H1 (cell line): ENCODE results near the gene ZNF629. TPM values are rescaled to one million over a fixed set of nuclear protein-coding genes. Genes with fewer than 3 reads are reported as not detected.
"Not testable (repeated sequence)": the region's sequence is repeated elsewhere in the genome, so short reads cannot be mapped to it uniquely, and the experiment has no call there.

ENCODE experiments used
- CTCF ChIA-PET: fragments of 300-600 bp; sonication (Branson Sonifier 250); formaldehyde crosslinking; loops from one replicate; lab custom pipeline; 2021; ENCODE audit not compliant: partially characterized antibody; lab: Charles Lee
- POLR2A ChIA-PET: fragments of 300-600 bp; sonication (Branson Sonifier 250); formaldehyde crosslinking; loops from one replicate; lab custom pipeline; 2021; ENCODE audit warnings: inconsistent platforms; ENCODE audit not compliant: partially characterized antibody; lab: Charles Lee
- DNase-seq, 2 experiments: peaks; one replicate each; pipeline versions ENCODE4 v3.0.0 to v3.0.0-alpha.2; 2010 to 2022; ENCODE audit warnings: low spot score in 2 of 2, low read depth in 1 of 2, mixed read lengths in 1 of 2
- FAIRE-seq: peaks from 2 replicates; lab custom pipeline; 2011; peaks lifted over from hg19 to GRCh38; lab: Jason Lieb, UNC
- H2AFZ ChIP-seq: 2 replicates; pipeline ENCODE4 v1.8.1; 2012; ENCODE audit warnings: low read length, inconsistent platforms
- H2AK5ac ChIP-seq: 2 replicates; pipeline ENCODE4 v1.6.1; 2013; ENCODE audit warnings: low read depth, low read length
- H2BK120ac ChIP-seq: replicated peaks from 2 replicates; pipeline ENCODE3; 2013; ENCODE audit warnings: low read depth, low read length, inconsistent platforms
- H2BK12ac ChIP-seq: 2 replicates; pipeline ENCODE4 v1.6.1; 2013; ENCODE audit warnings: low read depth, low read length
- H2BK15ac ChIP-seq: 2 replicates; pipeline ENCODE4 v1.6.1; 2013; ENCODE audit warnings: low read length
- H2BK20ac ChIP-seq: 2 replicates; pipeline ENCODE4 v1.6.1; 2013; ENCODE audit warnings: low read length
- H2BK5ac ChIP-seq: 2 replicates; pipeline ENCODE4 v1.6.1; 2013; ENCODE audit warnings: low read depth, low read length
- H3K14ac ChIP-seq: 2 replicates; pipeline ENCODE4 v1.6.1; 2013; ENCODE audit warnings: inconsistent platforms; ENCODE audit not compliant: insufficient read length
- H3K18ac ChIP-seq: 2 replicates; pipeline ENCODE4 v1.6.1; 2013; ENCODE audit warnings: low read length; ENCODE audit errors: extremely low read depth
- H3K23ac ChIP-seq: 2 replicates; pipeline ENCODE4 v1.6.1; 2013; ENCODE audit warnings: inconsistent platforms; ENCODE audit not compliant: insufficient read length
- H3K23me2 ChIP-seq: 2 replicates; pipeline ENCODE4 v1.6.1; 2013; ENCODE audit warnings: low read depth, low read length
- H3K27ac ChIP-seq: 2 replicates; pipeline ENCODE4 v1.6.1; 2011; ENCODE audit warnings: low read depth, low read length, inconsistent platforms
- H3K27me3 ChIP-seq, 4 experiments: replicated peaks in 1 of 4; 1 replicate in 1 of 4; 2 replicates in 3 of 4; pipeline versions ENCODE4 v1.6.1 to v1.8.1; 2011 to 2013; ENCODE audit warnings: low read length in 3 of 4, mild to moderate bottlenecking in 3 of 4, inconsistent platforms in 2 of 4, mixed read lengths in 2 of 4, moderate library complexity in 1 of 4; ENCODE audit not compliant: control insufficient read depth in 3 of 4, insufficient read depth in 3 of 4; ENCODE audit errors: extremely low read depth in 1 of 4
- H3K36me3 ChIP-seq, 4 experiments: 2 replicates each; pipeline versions ENCODE4 v1.6.1 to v1.8.1; 2011 to 2013; ENCODE audit warnings: mild to moderate bottlenecking in 4 of 4, low read length in 3 of 4, moderate library complexity in 2 of 4, control low read depth in 1 of 4, inconsistent platforms in 1 of 4; ENCODE audit not compliant: insufficient read depth in 4 of 4, control insufficient read depth in 2 of 4
- H3K4ac ChIP-seq: replicated peaks from 2 replicates; pipeline ENCODE3; 2013; ENCODE audit warnings: low read length, low read depth, mixed read lengths, inconsistent platforms; ENCODE audit not compliant: insufficient read length
- H3K4me1 ChIP-seq, 4 experiments: replicated peaks in 1 of 4; 1 replicate in 1 of 4; 2 replicates in 3 of 4; pipeline versions ENCODE4 v1.6.1 to v1.8.1; 2011 to 2013; ENCODE audit warnings: low read length in 3 of 4, inconsistent platforms in 2 of 4, mixed read lengths in 1 of 4; ENCODE audit not compliant: insufficient read depth in 4 of 4, control insufficient read depth in 3 of 4
- H3K4me2 ChIP-seq, 2 experiments: 2 replicates each; pipeline versions ENCODE4 v1.6.1 to v1.8.1; 2011 to 2013; ENCODE audit warnings: low read depth in 2 of 2, low read length in 2 of 2, control low read depth in 1 of 2, inconsistent platforms in 1 of 2, mild to moderate bottlenecking in 1 of 2; ENCODE audit not compliant: insufficient read depth in 1 of 2
- H3K4me3 ChIP-seq, 4 experiments: fragments of 200-600, 300-600 bp in 1 of 4; sonication (generic), shearing (Covaris generic), sonication (Bioruptor Twin) in 1 of 4; 2 replicates each; pipeline versions ENCODE4 v1.5.1 to v1.8.1; 2011 to 2016; ENCODE audit warnings: low read length in 4 of 4, low read depth in 3 of 4, control low read depth in 2 of 4, inconsistent platforms in 2 of 4, mild to moderate bottlenecking in 2 of 4, mixed read lengths in 1 of 4, moderate library complexity in 1 of 4; ENCODE audit not compliant: insufficient read depth in 2 of 4; ENCODE audit errors: extremely low read depth in 1 of 4
- H3K56ac ChIP-seq: replicated peaks from 2 replicates; pipeline ENCODE3; 2013; ENCODE audit warnings: low read depth, mild to moderate bottlenecking, mixed read lengths, low read length, inconsistent platforms; ENCODE audit not compliant: insufficient read length
- H3K79me1 ChIP-seq: 2 replicates; pipeline ENCODE4 v1.6.1; 2013; ENCODE audit warnings: low read depth, low read length, control low read depth
- H3K79me2 ChIP-seq, 2 experiments: 2 replicates each; pipeline versions ENCODE4 v1.6.1 to v1.8.1; 2012 to 2013; ENCODE audit warnings: low read length in 2 of 2, mild to moderate bottlenecking in 2 of 2, inconsistent platforms in 1 of 2; ENCODE audit not compliant: insufficient read depth in 2 of 2, control insufficient read depth in 1 of 2
- H3K9ac ChIP-seq, 4 experiments: replicated peaks in 1 of 4; 1 replicate in 1 of 4; 2 replicates in 3 of 4; pipeline versions ENCODE4 v1.6.1 to v1.8.1; 2011 to 2013; ENCODE audit warnings: low read depth in 3 of 4, low read length in 3 of 4, control low read depth in 2 of 4, mild to moderate bottlenecking in 2 of 4, moderate library complexity in 2 of 4, inconsistent platforms in 1 of 4; ENCODE audit errors: extremely low read depth in 1 of 4
- H3K9me3 ChIP-seq, 2 experiments: 2 replicates each; pipeline versions ENCODE4 v1.6.1 to v1.8.1; 2012 to 2013; ENCODE audit warnings: mild to moderate bottlenecking in 2 of 2, moderate library complexity in 2 of 2, control low read depth in 1 of 2, inconsistent platforms in 1 of 2, low read depth in 1 of 2, low read length in 1 of 2, mixed read lengths in 1 of 2; ENCODE audit not compliant: insufficient read depth in 2 of 2
- H4K20me1 ChIP-seq, 2 experiments: replicated peaks in 1 of 2; 2 replicates each; pipeline versions ENCODE3 to v1.8.1; 2011 to 2013; ENCODE audit warnings: inconsistent platforms in 2 of 2, low read length in 2 of 2, mild to moderate bottlenecking in 1 of 2; ENCODE audit not compliant: insufficient read depth in 2 of 2, control insufficient read depth in 1 of 2
- H4K5ac ChIP-seq: 2 replicates; pipeline ENCODE4 v1.6.1; 2013; ENCODE audit warnings: low read length, low read depth, mixed read lengths, inconsistent platforms; ENCODE audit not compliant: insufficient read length
- H4K8ac ChIP-seq: 2 replicates; pipeline ENCODE4 v1.8.0; 2013; ENCODE audit warnings: mild to moderate bottlenecking, moderate library complexity, low read length, inconsistent platforms; ENCODE audit not compliant: insufficient read depth; ENCODE audit errors: extremely low read depth
- H4K91ac ChIP-seq: replicated peaks from 2 replicates; pipeline ENCODE3; 2013; ENCODE audit warnings: low read length, mixed read lengths, inconsistent platforms; ENCODE audit not compliant: insufficient read length
- WGBS, 2 experiments: shearing (Covaris generic) in 1 of 2; methylation state at CpG; one replicate each; pipeline versions ENCODE4 v1.1.6 to v1.1.7; 2013 to 2015; ENCODE audit warnings: low lambda C conversion rate in 2 of 2, mixed read lengths in 2 of 2, inconsistent platforms in 1 of 2, low coverage in 1 of 2, missing lambda C conversion rate in 1 of 2; ENCODE audit not compliant: insufficient replicate concordance in 2 of 2, insufficient coverage in 1 of 2, insufficient read length in 1 of 2; ENCODE audit errors: extremely low coverage in 1 of 2, missing lambda C conversion rate in 1 of 2; 5-methylcytosine and 5-hydroxymethylcytosine counted together
- polyA plus RNA-seq, 7 experiments: library from polyadenylated mRNA; depleted of rRNA in 3 of 7; stranded (reverse) in 5 of 7; unstranded in 2 of 7; fragments of >200 nt in 5 of 7; fragments of 200-250 nt in 2 of 7; gene quantifications; 1 replicate in 5 of 7; 2 replicates in 1 of 7; 4 replicates in 1 of 7; pipeline versions ENCODE4 v1.2.1 to v1.2.3, GENCODE V29; 2011 to 2013; ENCODE audit warnings: missing spikeins in 2 of 7, mixed read lengths in 2 of 7
- total RNA-seq: library from RNA; stranded (reverse); fragmentation: NEBNext Ultra II Directional; extraction: Animal tissue kit (Norgen Biotek cat#: 25700); gene quantifications from 2 replicates; pipeline ENCODE4 v1.2.1, GENCODE V29; 2021

Gene ZNF629
- total and polyA plus RNA-seq, 2 of the 8 experiments (the other 6 are each of a cell fraction or from before 2014, with no cell fraction given) = 11.0 to 19.5 TPM

DNA sequence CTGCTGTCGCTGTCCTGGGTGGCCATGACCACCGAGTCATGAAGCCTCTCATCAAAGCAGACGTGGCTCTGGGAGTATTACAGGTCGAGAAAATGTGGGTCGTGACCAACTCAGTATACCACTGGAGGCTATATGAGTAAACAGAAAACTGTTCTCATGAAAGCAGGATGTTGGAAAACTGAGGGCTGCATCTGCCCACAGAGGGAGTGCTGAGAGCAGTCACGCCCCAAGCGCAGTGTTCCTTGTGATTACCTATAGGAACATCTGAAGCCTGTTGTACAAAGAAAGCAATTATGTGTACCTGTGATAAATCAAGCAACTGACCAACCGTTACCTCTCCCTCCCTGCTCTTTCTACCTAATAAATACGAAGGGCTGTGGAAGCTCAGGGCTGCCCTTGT is 34.4 kb upstream of the ZNF629 start:
- H3K79me2 ChIP-seq, H2AK5ac ChIP-seq, H3K56ac ChIP-seq, FAIRE-seq, H3K9ac ChIP-seq, H3K4me3 ChIP-seq, POLR2A ChIA-PET, H3K27ac ChIP-seq, H2BK20ac ChIP-seq, DNase-seq, H3K4me2 ChIP-seq, H3K36me3 ChIP-seq, H3K18ac ChIP-seq, H3K79me1 ChIP-seq, H3K23me2 ChIP-seq, H4K20me1 ChIP-seq, H2BK120ac ChIP-seq, H3K4me1 ChIP-seq, H4K5ac ChIP-seq, H3K27me3 ChIP-seq, H2BK12ac ChIP-seq, H4K8ac ChIP-seq, H3K14ac ChIP-seq, H2AFZ ChIP-seq, H3K9me3 ChIP-seq, H2BK15ac ChIP-seq, H3K23ac ChIP-seq, H2BK5ac ChIP-seq, H4K91ac ChIP-seq, H3K4ac ChIP-seq: not testable (repeated sequence)
- CTCF ChIA-PET = interaction anchor here (0.8 to 4.4 kb wide), 2 partner anchors 13 to 24 kb away, joined by 4 to 18 read pairs; no protein-coding TSS in a partner anchor
- 81% methylated on average over 9 of the region's 9 CpGs; no CpG with 5 or more reads in 1 of the 2 experiments for WGBS, 2 experiments
